Brain microvascular endothelial cell (primary cell): Measurements from ENCODE around the gene RDH12.
A peak's percentile ranks its signal among the peaks of the same experiment; 100 is the strongest.

Experiments used
- DNase-seq: peaks from one replicate; pipeline ENCODE4 v3.0.0-alpha.2; 2020
- H3K27ac ChIP-seq: fragments of 250-450 bp; sonication (Bioruptor Pico); 2 replicates; pipeline ENCODE4 v1.5.1; 2020; ENCODE audit warnings: mild to moderate bottlenecking, moderate library complexity
- H3K27me3 ChIP-seq: fragments of 250-450 bp; sonication (Bioruptor Pico); replicated peaks from 2 replicates; pipeline ENCODE4 v1.5.1; 2020; ENCODE audit warnings: mild to moderate bottlenecking
- H3K36me3 ChIP-seq: fragments of 250-450 bp; sonication (Bioruptor Pico); replicated peaks from 2 replicates; pipeline ENCODE4 v1.5.1; 2020; ENCODE audit warnings: mild to moderate bottlenecking
- H3K4me3 ChIP-seq: 2 replicates; pipeline ENCODE4 v1.5.1; 2011; ENCODE audit warnings: low read depth, mild to moderate bottlenecking, control low read depth, low read length, moderate library complexity
- in situ Hi-C: cut with HindIII; loops from 2 replicates; pipeline ENCODE4 v1.10.0; 2017; ENCODE audit warnings: low sequenced_read_pairs, low pct_ligation_motif_present
- TF ChIP-seq, protein P1 (sequence below): IDR thresholded peaks from 2 replicates; pipeline ENCODE4 v1.5.1; 2011; ENCODE audit warnings: low read depth, mild to moderate bottlenecking, moderate library complexity, low read length, control low read depth, inconsistent platforms; ENCODE audit errors: missing control alignments

RDH12 gene

DNA sequence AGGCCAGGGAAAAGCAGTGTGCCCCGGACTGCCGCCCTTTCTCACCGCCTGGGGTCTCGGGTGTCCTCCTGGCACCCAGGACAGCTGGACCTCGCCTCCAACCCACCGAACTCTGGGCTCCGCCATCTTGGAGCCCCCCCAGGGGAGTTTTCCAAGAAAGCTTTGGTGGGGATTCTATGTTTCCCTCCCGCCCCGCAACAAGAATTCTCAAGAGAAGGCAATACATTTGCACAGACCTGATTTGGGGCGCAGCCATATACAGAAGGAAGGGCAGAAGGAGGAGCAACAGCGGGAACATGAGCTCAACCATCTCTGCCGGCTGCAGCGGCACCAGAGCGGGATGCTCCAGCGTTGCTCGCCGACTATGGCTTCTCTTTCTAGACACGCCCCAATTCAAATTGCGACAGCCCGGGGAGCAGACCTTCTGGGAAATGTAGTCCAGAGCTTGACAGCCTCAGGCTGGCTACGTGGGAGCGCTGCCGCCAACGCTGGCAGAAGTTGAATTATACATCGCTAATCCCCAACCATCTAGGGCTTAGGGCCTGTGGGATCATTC, 6.2 kb upstream of the RDH12 start, which contains the start of gene RDH11:
Gene RDH11, minus strand, starts transcription at position 371 of the 556 bp plus-strand sequence. Its CDS starts 61 bp downstream, at position 310.
- in situ Hi-C loops, result no loop called here
- peaks cover 19% of the 10 kb centered on the region for H3K36me3 ChIP-seq
- H3K4me3 ChIP-seq, result peak within 1 kb of the TSS; percentile 96
- H3K27ac ChIP-seq, result peak within 1 kb of the TSS; percentile 85
- TF ChIP-seq, protein P1, sequence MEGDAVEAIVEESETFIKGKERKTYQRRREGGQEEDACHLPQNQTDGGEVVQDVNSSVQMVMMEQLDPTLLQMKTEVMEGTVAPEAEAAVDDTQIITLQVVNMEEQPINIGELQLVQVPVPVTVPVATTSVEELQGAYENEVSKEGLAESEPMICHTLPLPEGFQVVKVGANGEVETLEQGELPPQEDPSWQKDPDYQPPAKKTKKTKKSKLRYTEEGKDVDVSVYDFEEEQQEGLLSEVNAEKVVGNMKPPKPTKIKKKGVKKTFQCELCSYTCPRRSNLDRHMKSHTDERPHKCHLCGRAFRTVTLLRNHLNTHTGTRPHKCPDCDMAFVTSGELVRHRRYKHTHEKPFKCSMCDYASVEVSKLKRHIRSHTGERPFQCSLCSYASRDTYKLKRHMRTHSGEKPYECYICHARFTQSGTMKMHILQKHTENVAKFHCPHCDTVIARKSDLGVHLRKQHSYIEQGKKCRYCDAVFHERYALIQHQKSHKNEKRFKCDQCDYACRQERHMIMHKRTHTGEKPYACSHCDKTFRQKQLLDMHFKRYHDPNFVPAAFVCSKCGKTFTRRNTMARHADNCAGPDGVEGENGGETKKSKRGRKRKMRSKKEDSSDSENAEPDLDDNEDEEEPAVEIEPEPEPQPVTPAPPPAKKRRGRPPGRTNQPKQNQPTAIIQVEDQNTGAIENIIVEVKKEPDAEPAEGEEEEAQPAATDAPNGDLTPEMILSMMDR, result no peak
- DNase-seq, result peak; percentile 87
- H3K27me3 ChIP-seq, result no peaks in the 10 kb centered on the region

DNA sequence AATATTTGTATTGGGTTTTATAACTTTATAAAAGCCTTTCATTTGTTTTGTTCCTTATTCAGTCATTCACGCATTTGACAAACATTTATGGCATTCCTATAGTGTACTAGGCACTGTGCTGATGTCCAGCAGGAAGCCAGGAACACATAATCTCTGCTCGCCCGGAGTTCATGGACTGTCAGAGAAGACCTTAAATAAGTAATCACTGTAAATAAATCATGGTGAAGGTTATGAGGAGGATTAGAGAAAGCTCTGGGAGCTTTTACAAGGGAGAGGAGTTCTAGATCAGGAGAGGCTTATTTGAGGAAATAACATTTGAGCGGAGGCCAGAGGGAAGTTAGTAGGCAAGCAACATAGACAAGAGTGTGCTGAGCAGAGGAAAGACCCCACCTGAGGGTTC, 4.7 kb upstream of the RDH12 start:
- in situ Hi-C loops, result no loop called here

DNA sequence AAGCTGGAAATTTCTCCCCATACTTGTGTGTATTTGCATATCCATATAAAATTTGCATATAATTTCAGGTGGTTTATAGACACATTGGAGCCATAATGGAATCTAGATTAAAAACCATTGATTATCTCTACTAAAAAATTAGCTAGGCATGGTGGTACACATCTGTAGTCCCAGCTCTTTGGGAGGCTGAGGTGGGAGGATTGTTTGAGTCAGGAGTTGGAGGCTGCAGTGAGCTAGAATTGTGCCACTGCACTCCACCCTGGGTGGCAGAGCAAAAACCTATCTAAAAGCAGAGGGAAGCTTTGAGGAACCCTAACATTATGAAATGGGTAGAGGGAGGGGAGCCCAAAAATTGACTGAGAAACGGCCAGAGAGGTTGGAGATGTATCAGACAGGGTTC, 3.5 kb upstream of the RDH12 start:
- TF ChIP-seq, protein P1, result no peak
- no peak for DNase-seq
- Histone ChIP-seq H3K27ac (no peak overlapping the region), H3K36me3 (no peaks in the 10 kb centered on the region), H3K27me3 (no peaks in the 10 kb centered on the region), H3K4me3 (no peak overlapping the region)
- in situ Hi-C loops, result no loop called here

More for the DNA sequence above, 4.7 kb upstream of the RDH12 start:
- Histone ChIP-seq H3K27ac (no peak overlapping the region), H3K4me3 (no peak overlapping the region), H3K27me3 (no peaks in the 10 kb centered on the region), H3K36me3 (peaks cover 4% of the 10 kb centered on the region)
- TF ChIP-seq, protein P1, result no peak
- DNase-seq, result no peak

DNA sequence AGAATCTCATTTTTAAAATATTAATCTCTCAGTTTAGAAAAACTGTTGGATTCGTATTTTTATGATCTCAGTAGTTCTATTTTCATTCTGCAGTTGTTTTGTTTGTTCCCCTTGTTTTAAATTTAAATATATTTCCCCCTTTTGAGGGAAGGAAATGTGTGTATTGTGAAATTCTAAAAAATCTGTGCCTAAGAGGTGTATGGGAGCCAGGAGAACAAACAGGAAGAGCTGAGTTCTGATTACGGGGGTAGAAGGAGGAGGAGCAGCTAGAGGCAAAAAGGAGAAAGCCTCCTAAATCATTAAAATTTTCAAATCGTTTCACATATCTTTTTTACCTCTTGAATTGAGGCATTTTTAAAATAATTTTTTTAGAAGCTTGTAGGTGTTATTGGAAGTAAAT, 2.3 kb downstream of the RDH12 start:
- no peaks in the 10 kb centered on the region for H3K27me3 ChIP-seq
- TF ChIP-seq, protein P1, result no peak
- H3K4me3 ChIP-seq, result no peak overlapping the region
- H3K27ac ChIP-seq, result no peak overlapping the region
- DNase-seq, result no peak
- no peaks in the 10 kb centered on the region for H3K36me3 ChIP-seq
- in situ Hi-C loops, result no loop called here

DNA sequence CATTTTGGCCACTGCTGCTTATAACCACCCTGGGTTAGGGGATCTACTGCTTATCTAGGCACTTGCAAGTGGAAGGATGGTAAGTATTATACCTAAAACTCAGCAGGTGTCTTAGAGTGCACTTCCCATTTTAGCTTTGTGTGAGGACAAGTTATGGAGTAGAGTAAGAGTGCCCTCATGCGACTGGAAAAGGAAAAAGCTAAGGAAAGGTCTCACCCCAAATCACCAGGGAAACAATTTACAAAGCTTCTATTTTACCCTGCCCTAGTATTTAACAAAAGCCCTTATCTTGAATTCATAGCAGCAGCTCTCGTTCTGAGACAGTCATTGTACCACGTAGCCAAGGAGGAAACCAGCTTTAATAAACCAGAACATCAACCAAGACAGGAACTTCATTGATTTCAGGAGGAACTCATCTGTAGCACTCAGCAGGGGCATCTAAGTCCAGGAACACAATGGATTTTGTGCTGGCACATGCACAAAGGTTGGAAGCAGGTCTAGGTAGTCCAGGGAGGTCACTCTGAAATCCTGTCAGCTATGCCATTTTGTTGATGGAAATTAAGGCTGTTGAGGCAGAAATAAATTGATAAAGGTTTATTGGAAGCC, 2.9 kb downstream of the RDH12 start:
- Histone ChIP-seq H3K36me3 (no peaks in the 10 kb centered on the region), H3K27ac (no peak overlapping the region), H3K27me3 (no peaks in the 10 kb centered on the region), H3K4me3 (no peak overlapping the region)
- in situ Hi-C loops, result no loop called here
- TF ChIP-seq, protein P1, result peak; percentile 77
- peak; percentile 37 for DNase-seq
